Sciatic nerve (tissue), 2 donors: ENCODE results near the gene TBC1D10A. TPM values are rescaled to one million over a fixed set of nuclear protein-coding genes. Genes with fewer than 3 reads are reported as not detected.

Experiments used
- ATAC-seq: fragments of 200-7000 bp; cut with Tn5 transposase; one replicate; pipeline ENCODE4 v1.9.1; 2020; ENCODE audit warnings: mild to moderate bottlenecking, moderate library complexity
- DNase-seq: peaks from one replicate; pipeline ENCODE4 v3.0.0-alpha.2; 2020; ENCODE audit warnings: low spot score
- intact Hi-C: fragments of 100-400 bp; cut with DNase I; formaldehyde crosslinking; loops from one replicate; pipeline ENCODE4 v1.14.2; 2022
- total RNA-seq: library from RNA; stranded (reverse); fragmentation: NEBNext Ultra II Directional; extraction: Animal tissue kit (Norgen Biotek cat#: 25700); gene quantifications from one replicate; pipeline ENCODE4 v1.2.1, GENCODE V29; 2021
- donor health status: DM: no; HTN: no; CAD: no.
- donor health status: DM: no; HTN: no; CAD: no.

Gene TBC1D10A
- total RNA-seq, 1 donor from 2014 or later: 29.4 TPM

DNA sequence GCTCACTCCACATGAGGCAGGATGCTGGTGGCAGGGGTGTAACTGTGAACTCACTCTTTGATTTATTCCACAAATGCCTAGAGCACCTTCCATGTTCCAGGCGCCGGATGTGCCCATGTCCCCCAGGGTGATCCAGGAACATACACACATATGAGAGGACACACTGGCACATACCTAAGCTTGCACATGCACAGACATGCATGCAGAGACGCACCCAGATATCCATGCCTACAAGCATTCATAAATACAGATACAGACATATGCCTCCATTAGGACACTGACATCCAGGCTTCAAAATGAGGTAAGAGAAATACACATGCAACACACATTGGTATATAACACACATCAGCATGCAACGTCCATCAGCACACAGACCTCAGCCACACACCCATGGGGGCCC lies 64.6 kb downstream of the TBC1D10A start:
- DNase-seq (no peak), ATAC-seq (no peak)
- intact Hi-C loops: loop anchor here (2.0 kb wide), 1 partner anchor 125 kb away; the partner anchor contains the start of gene RNF215

DNA sequence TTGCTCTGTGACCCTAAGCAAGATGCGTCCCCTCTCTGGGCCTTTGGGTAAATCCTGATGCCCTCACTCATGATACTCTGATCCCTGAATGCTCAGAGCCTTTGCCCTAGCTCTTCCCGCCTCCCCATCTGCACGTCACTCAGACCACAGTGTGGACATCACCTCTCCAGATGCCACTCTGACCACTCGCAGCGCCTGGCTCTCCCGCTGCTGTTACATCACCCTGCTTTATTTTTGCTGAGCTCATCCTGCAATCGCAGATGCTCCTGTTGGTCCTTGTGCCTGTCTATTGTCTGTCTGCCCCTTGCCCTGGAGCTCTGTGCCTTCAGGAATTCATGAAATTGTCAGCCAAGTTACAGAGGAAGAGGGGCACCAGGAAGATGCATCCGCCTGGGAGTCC lies 65.6 kb downstream of the TBC1D10A start:
- intact Hi-C loops: no loop called here
- DNase-seq: no peak
- no peak for ATAC-seq

DNA sequence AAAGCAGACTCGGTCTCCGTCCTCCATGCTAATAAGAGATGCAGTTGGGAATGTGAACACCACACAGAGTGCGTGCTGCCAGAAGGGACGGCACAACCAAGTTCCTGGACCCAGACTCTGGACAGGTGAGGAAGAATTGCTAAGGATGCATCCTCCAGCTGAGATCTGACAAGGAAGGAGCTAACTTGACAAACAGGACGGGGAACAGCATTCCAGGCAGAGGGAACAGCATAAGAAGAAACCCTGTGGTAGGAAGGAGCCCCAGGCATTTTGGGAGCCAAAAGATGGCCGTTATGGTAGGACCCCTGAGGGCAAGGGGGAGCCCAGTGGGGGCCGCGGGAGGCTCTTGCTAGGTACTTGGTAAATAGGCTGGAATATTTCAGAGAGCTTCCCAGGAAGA lies 66.1 kb downstream of the TBC1D10A start:
- DNase-seq (no peak), ATAC-seq (no peak)
- intact Hi-C loops: no loop called here

DNA sequence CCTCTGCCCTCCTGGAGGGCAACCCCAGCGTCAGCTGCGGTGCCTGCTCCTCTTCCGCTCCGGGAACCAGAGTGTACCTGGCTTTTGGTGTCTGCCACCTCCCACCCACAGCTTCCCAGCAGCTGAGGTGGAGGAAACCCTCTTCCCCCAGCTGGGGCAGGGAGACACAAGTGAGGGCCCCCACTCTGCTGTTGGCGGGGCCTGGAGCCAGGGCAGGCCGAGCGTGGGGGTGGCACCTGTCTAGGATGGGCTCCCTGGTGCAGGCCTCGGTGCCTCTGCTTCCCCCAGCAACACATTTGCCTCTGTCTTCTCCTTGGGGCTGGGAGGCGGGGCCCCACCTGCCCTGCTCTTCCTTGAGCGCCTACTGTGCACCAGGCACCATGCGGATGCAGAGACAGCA lies 66.5 kb downstream of the TBC1D10A start:
- DNase-seq (no peak), ATAC-seq (no peak)
- intact Hi-C loops: no loop called here

DNA sequence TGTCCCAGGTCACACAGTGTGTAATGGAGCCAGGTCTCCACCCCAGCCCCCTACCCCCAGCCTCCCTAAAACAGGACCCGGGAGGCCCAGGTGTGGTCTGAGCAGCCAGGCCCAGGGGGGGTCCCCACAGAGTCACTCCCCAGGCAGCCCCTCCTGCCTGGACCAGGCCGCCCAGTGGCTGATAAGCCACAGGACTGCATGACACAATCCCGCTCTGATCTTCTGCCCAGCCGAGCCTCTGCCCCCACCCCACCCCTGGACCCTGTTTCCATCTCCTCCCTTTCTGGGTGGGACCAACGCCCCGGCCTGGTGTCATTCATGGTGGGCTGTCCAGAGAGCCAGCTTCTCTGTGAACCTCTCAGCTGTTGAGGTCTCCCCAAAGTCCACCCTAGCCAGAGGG lies 72.4 kb downstream of the TBC1D10A start:
- DNase-seq (no peak), ATAC-seq (no peak)
- intact Hi-C loops: loop anchor here (2.0 kb wide), 1 partner anchor 146 kb away; no protein-coding TSS in a partner anchor

- intact Hi-C loops: no loop called here
- DNase-seq (peak; percentile 86), ATAC-seq (peak; percentile 26)
Measured at GRCh38 chr22:30253205-30253852, 73.4 kb downstream of the TBC1D10A start.

DNA sequence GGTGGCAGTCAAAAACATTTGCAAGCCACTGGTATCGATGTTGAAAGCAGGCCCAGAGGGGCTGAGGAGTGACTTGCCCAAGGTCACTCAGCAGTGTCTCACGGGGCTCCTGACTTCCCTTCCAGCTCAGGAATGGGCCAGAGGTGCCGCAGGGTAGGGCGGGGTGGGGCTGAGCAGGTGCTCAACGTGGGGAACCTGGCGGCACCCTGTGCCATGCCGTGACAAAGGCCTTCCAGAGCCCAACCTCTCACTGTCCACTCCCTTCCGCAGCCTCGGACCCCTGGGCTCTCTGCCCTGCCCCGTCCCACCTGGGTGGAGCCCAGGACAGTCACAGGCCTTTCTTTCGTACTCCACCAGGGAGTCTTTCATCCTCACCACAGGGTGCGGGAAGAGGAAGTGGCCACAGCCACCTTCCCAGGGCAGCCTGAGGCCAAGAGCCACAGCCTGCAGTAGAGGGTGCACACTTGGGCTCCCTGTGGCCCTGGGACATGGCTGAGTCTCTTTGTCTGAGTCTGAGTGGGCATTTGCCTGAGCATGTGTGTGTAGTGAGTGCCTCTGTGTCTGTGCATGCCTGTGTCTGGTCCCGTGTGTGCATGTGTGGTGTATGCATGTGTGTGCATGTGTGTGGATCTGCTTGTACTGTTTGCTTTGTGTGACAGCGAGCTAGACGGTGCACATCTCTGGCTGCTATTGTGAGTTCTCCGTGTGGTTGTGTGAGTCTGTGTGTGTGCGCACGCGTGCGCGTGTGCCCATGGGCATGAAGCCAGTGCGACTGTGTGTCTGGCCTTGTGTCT lies 74.1 kb downstream of the TBC1D10A start:
- intact Hi-C loops: no loop called here
- no peak for ATAC-seq
- no peak for DNase-seq

DNA sequence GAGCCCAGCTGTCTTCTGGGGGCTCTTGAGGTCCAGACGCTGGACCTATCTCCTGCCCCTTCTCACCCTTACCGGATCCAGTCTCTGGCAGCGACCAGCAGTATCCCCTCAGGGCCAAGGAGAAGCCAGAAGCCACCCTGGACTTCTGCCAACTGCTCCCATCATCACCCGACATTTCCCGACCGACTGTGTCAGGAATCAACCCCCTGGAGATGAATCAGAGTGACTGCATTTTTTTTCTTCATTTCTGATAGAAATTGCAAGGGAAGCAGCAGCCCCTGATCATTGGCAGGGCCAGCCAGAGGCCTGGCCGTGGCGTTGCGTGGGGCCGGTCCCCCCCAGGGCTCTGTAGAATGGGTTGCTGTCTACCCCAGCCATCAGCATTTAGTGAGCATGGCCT lies 75.0 kb downstream of the TBC1D10A start:
- no peak for DNase-seq
- no peak for ATAC-seq
- intact Hi-C loops: no loop called here

DNA sequence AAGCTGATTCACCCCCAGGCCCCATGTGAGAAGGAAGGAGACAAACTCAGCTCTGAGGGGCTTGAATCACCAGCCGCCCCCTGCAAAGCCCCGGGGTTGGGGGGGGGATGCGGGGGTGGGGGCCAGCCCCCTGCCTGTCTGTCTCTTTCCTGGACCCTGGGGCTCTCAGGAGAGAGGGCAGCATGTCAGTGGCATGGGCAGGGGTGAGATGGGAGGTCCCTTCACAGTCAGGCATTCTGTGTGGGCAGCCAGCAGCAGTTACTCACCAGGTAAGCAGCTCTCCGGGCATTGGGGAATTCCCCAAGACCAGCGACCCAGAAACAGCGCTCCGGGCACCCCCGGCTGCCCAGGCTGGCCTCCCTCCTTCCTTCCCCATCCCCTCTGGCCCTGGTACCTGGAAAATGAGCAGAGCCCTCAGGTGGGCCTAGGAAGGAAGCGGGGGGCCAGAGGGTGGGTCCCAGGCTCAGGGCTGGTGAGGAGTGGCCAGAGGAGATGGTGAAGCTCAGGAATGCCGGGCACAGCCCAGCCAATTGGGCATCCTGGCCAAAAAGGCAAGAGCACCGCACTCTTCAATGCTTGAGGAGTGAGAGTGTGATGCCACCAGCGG lies 76.0 kb downstream of the TBC1D10A start:
- DNase-seq (no peak), ATAC-seq (no peak)
- intact Hi-C loops: no loop called here

GRCh38 chr22:30250039-30250565 lies 76.6 kb downstream of the TBC1D10A start:
- DNase-seq: no peak
- no peak for ATAC-seq
- intact Hi-C loops: no loop called here

DNA sequence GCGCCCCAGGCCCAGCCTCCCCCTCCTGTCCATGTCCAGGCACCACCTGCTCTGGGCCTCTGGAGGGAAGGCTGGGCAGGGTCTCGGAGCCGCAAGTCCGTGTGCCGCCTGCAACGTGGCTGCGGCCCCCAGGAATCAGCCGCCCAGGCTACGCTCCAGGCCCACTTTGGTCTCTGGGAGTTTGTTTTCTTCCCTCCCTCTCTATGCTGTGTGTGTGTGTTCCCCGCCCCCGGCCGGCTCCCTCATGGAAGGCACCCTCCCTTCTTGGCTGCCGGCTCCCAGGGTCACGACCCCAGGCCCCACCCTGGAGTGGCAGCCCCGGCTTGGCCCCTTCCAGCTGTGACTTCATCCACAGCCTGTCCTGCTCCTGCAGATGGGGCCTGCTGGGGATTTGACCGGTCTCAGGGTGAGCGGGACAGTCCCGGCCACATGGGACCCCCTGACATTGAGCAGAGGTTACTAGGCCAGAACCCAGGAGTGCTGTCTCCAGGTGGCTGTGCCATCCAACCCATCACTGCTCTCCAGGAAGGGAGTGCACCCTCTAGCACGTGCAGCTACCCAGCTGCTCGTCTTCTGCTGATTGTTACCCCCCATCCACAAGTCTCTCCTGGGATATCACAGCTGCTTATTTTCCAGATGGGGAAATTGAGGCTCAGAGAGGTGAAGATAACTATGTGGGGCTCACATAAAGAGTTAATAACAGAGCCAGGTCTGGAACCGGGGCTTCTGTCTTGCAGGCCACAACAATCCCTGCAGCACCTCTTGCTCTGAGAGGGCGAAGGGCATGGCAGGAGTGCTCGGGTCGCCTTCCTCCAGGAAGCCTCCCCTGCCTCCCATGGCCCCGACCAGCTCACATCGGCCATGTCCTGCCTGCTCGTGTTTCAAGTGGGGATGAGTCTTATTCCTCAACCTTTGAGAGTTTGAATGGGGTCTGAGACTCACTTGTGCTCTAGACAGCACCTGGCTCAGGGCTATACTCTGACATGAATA lies 77.4 kb downstream of the TBC1D10A start:
- intact Hi-C loops: no loop called here
- ATAC-seq (peak; percentile 72), DNase-seq (peak; percentile 82)

DNA sequence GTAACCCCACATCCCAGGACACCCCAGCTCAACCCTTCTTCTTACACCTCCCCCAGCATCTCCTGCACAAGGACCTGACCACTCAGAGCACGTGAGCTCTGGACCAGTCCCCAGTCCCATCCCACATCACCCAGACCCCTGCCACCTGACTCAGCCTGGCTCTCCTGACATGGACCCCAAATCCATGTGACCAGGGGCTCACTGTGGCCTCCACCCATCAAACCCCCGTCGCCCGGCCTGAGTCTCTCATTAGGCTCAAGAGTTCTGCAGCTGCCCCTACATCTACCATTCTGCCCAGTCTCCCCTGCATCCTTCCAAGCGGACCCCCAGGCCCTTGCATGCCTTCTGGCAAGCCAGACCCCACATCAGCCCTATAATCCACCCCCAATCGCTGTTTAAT lies 78.3 kb downstream of the TBC1D10A start:
- intact Hi-C loops: no loop called here
- DNase-seq: no peak
- no peak for ATAC-seq

- intact Hi-C loops: no loop called here
- DNase-seq (no peak), ATAC-seq (no peak)
Measured at GRCh38 chr22:30247974-30248373, 78.8 kb downstream of the TBC1D10A start.

GRCh38 chr22:30247561-30247960 lies 79.2 kb downstream of the TBC1D10A start:
- intact Hi-C loops: no loop called here
- no peak for DNase-seq
- no peak for ATAC-seq

DNA sequence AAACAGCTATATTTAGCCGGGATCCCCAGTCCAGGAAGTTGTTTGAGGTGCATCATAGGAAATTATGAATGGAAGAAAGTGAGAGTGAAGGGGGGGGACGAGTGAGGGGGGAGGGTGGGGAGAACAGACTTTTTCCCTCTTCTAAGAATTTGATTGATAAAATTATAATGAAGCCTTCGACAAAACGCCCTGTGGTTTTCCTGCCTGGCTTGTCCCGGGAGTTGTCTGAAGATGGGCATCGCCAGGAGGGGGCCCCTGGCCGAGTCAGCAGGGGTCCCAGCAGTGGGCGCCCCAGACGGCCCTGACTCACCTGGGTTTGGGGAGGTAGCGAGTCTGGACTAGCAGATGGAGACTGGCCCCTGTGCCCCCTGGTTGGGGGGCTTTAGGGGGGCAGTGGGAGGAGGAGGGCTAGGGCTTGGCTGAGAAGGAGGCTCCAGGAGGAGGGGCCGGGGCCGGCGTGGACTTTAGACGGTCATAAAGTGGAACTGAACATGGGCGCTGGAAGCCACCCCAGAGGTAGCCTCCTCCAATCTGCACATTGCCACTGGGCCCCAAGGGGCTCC lies 79.8 kb downstream of the TBC1D10A start:
- intact Hi-C loops: no loop called here
- no peak for ATAC-seq
- DNase-seq: no peak

- DNase-seq (no peak), ATAC-seq (no peak)
- intact Hi-C loops: no loop called here
Measured at GRCh38 chr22:30245985-30246813, 80.5 kb downstream of the TBC1D10A start, which contains the start of gene LIF. LIF (minus strand) TSS chr22:30246759; CDS start chr22:30246695, 64 bp downstream.

GRCh38 chr22:30245181-30245984 lies 81.4 kb downstream of the TBC1D10A start:
- intact Hi-C loops: no loop called here
- ATAC-seq (no peak), DNase-seq (no peak)
